Ishikawa (cell line): Measurements from ENCODE around the gene AKR1B1.
A peak's percentile ranks its signal among the peaks of the same experiment; 100 is the strongest.

ENCODE experiments used
- CEBPB ChIP-seq: IDR thresholded peaks from 2 replicates; pipeline ENCODE4 v1.6.1; 2012
- CREB1 ChIP-seq: IDR thresholded peaks from 2 replicates; pipeline ENCODE4 v1.6.1; 2012; ENCODE audit warnings: low read depth
- EGR1 ChIP-seq: IDR thresholded peaks from 2 replicates; pipeline ENCODE4 v1.6.1; 2012
- EP300 ChIP-seq: IDR thresholded peaks from 2 replicates; pipeline ENCODE4 v1.6.1; 2012; ENCODE audit warnings: borderline replicate concordance
- FOXM1 ChIP-seq: IDR thresholded peaks from 2 replicates; pipeline ENCODE4 v1.6.1; 2012; ENCODE audit warnings: low read depth, borderline replicate concordance
- NFIC ChIP-seq: IDR thresholded peaks from 2 replicates; pipeline ENCODE4 v1.6.1; 2012
- RAD21 ChIP-seq: IDR thresholded peaks from 2 replicates; pipeline ENCODE4 v1.6.1; 2012; ENCODE audit warnings: low read depth
- TAF1 ChIP-seq: IDR thresholded peaks from 2 replicates; pipeline ENCODE4 v1.6.1; 2012; ENCODE audit warnings: low read depth, mild to moderate bottlenecking
- TCF12 ChIP-seq: IDR thresholded peaks from 2 replicates; pipeline ENCODE4 v1.6.1; 2012; ENCODE audit warnings: low read depth
- TEAD4 ChIP-seq: IDR thresholded peaks from 2 replicates; pipeline ENCODE4 v1.6.1; 2012
- USF1 ChIP-seq: IDR thresholded peaks from 2 replicates; pipeline ENCODE4 v1.6.1; 2012
- YY1 ChIP-seq: IDR thresholded peaks from 2 replicates; pipeline ENCODE4 v1.6.1; 2012; ENCODE audit warnings: low read depth
- ZBTB7A ChIP-seq: IDR thresholded peaks from 2 replicates; pipeline ENCODE4 v1.6.1; 2012; ENCODE audit warnings: low read depth
- TF ChIP-seq, protein P1 (sequence below): IDR thresholded peaks from 2 replicates; pipeline ENCODE4 v1.6.1; 2012; ENCODE audit warnings: low read depth, mild to moderate bottlenecking
- TF ChIP-seq, protein P2 (sequence below): IDR thresholded peaks from 2 replicates; pipeline ENCODE4 v1.6.1; 2012

AKR1B1 gene

GRCh38 chr7:134458806-134459698, at the start of gene AKR1B1:
Gene AKR1B1, minus strand, starts transcription at chr7:134459100. Its CDS starts 38 bp downstream, at chr7:134459062.
- no peak for TF ChIP-seq RAD21
- TF ChIP-seq EGR1 = peak; percentile 66
- 0 out of 2 replicates have a peak, but pooled peaks have one; percentile 22 for TF ChIP-seq TCF12
- 0 out of 2 replicates have a peak, but pooled peaks have one; percentile 55 for TF ChIP-seq YY1
- no peak for TF ChIP-seq FOXM1
- TF ChIP-seq, protein P1, sequence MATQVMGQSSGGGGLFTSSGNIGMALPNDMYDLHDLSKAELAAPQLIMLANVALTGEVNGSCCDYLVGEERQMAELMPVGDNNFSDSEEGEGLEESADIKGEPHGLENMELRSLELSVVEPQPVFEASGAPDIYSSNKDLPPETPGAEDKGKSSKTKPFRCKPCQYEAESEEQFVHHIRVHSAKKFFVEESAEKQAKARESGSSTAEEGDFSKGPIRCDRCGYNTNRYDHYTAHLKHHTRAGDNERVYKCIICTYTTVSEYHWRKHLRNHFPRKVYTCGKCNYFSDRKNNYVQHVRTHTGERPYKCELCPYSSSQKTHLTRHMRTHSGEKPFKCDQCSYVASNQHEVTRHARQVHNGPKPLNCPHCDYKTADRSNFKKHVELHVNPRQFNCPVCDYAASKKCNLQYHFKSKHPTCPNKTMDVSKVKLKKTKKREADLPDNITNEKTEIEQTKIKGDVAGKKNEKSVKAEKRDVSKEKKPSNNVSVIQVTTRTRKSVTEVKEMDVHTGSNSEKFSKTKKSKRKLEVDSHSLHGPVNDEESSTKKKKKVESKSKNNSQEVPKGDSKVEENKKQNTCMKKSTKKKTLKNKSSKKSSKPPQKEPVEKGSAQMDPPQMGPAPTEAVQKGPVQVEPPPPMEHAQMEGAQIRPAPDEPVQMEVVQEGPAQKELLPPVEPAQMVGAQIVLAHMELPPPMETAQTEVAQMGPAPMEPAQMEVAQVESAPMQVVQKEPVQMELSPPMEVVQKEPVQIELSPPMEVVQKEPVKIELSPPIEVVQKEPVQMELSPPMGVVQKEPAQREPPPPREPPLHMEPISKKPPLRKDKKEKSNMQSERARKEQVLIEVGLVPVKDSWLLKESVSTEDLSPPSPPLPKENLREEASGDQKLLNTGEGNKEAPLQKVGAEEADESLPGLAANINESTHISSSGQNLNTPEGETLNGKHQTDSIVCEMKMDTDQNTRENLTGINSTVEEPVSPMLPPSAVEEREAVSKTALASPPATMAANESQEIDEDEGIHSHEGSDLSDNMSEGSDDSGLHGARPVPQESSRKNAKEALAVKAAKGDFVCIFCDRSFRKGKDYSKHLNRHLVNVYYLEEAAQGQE = no peak
- no peak for TF ChIP-seq CEBPB
- TF ChIP-seq USF1 = peak; percentile 18; the same call in 1 of the 2 replicates
- TF ChIP-seq, protein P2, sequence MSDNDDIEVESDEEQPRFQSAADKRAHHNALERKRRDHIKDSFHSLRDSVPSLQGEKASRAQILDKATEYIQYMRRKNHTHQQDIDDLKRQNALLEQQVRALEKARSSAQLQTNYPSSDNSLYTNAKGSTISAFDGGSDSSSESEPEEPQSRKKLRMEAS = peak; percentile 66
- TF ChIP-seq TAF1 = peak; percentile 44; the same call in 1 of the 2 replicates
- no peak for TF ChIP-seq NFIC
- peak; percentile 40; the same call in 1 of the 2 replicates for TF ChIP-seq TEAD4
- peak; percentile 46; the same call in 1 of the 2 replicates for TF ChIP-seq CREB1
- TF ChIP-seq ZBTB7A = peak; percentile 96
- TF ChIP-seq EP300 = 0 out of 2 replicates have a peak, but pooled peaks have one; percentile 30

DNA sequence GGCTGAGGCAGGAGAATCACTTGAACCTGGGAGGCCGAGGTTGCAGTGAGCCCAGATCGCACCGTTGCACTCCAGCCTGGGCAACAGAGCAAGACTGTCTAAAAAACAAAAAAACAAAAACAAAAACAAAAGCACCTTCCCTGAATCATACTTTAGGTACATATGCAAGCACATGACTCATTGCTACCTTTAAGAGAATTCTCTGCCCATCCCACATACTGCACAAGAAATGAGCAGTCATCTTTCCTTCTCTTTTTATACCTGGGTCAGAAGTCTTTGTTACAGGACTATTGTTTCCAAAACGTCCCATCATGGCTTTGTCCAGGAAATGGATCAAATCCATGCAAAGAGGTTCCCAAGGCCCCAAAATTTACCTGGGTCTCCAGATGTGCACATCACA, 47.0 kb upstream of the AKR1B1 start:
- TF ChIP-seq, protein P2 = no peak
- TF ChIP-seq CREB1 (no peak), EGR1 (no peak), TEAD4 (no peak), EP300 (no peak), NFIC (no peak), RAD21 (no peak), CEBPB (no peak), FOXM1 (no peak), TAF1 (no peak)
- TF ChIP-seq, protein P1 = no peak

DNA sequence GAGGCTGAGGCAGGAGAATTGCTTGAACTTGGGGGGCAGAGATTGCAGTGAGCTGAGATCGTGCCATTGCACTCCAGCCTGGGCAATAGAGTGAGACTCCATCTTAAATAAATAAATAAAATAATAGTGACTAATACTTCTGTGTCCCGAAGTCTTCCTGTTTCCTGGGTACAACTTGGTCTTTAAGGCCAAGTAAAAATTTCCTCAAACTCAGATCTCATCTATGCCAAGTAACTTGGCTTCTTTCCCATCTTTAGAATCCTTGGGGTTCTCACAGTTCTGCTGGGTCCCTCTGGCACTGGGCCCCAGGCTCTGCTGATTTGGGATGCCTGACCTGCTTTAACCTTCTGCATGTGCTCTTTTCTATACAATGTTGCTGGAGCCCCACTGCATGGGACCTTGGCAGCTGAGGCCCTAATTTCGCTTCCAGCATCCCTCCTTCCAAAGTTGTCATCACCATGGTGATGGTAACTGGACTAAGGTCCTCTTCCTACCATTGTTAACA, 45.8 kb upstream of the AKR1B1 start:
- TF ChIP-seq, protein P1 = no peak
- no peak for TF ChIP-seq USF1
- TF ChIP-seq FOXM1 = no peak
- TF ChIP-seq RAD21 = no peak
- TF ChIP-seq, protein P2 = no peak
- TF ChIP-seq YY1 = no peak
- no peak for TF ChIP-seq EGR1
- TF ChIP-seq CREB1 = no peak
- TF ChIP-seq TEAD4 = no peak
- no peak for TF ChIP-seq EP300
- TF ChIP-seq TCF12 = no peak
- no peak for TF ChIP-seq NFIC
- no peak for TF ChIP-seq TAF1
- TF ChIP-seq CEBPB = no peak
- TF ChIP-seq ZBTB7A = no peak
